ENCODE measurements around the gene EHD4. TPM values are rescaled to one million over a fixed set of nuclear protein-coding genes. Genes with fewer than 3 reads are reported as not detected.
A peak's percentile ranks its signal among the peaks of the same experiment; 100 is the strongest.

EHD4 gene
- total and polyA plus RNA-seq, 12 donors = 23.4 to 62.7 (median 43.2) TPM

- DNase-seq (no peak), ATAC-seq (no peak)
- H3K4me1 ChIP-seq = peaks cover 0 to 35% (median 19%) of the 10 kb centered on the region in 9 donors
- 77 to 86% methylated on average over 5 of the region's 5 CpGs for WGBS, 2 donors
- H3K9me3 ChIP-seq = no peaks in the 10 kb centered on the region
- no peaks in the 10 kb centered on the region for H3K27me3 ChIP-seq
- no peak overlapping the region for H3K4me3 ChIP-seq
- peak overlapping the region in 4 of 10 donors; percentile 4 to 65 (median 51) for H3K27ac ChIP-seq
- H3K36me3 ChIP-seq = no peaks in the 10 kb centered on the region
- intact Hi-C loops (cut with DNase I) = loop anchor here in 5 of 10 donors (10.0 kb wide), 4 partner anchors 65 to 205 kb away; partner anchors contain the start of genes JMJD7 (in 3 of the 5) and MAPKBP1 (in 1 of the 5)
- TF ChIP-seq, protein P1, sequence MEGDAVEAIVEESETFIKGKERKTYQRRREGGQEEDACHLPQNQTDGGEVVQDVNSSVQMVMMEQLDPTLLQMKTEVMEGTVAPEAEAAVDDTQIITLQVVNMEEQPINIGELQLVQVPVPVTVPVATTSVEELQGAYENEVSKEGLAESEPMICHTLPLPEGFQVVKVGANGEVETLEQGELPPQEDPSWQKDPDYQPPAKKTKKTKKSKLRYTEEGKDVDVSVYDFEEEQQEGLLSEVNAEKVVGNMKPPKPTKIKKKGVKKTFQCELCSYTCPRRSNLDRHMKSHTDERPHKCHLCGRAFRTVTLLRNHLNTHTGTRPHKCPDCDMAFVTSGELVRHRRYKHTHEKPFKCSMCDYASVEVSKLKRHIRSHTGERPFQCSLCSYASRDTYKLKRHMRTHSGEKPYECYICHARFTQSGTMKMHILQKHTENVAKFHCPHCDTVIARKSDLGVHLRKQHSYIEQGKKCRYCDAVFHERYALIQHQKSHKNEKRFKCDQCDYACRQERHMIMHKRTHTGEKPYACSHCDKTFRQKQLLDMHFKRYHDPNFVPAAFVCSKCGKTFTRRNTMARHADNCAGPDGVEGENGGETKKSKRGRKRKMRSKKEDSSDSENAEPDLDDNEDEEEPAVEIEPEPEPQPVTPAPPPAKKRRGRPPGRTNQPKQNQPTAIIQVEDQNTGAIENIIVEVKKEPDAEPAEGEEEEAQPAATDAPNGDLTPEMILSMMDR (IDR thresholded peaks at IDR 0.05) = no peak
These were observed 7.3 kb upstream of the EHD4 start for GRCh38 chr15:41979493-41980266.

DNA sequence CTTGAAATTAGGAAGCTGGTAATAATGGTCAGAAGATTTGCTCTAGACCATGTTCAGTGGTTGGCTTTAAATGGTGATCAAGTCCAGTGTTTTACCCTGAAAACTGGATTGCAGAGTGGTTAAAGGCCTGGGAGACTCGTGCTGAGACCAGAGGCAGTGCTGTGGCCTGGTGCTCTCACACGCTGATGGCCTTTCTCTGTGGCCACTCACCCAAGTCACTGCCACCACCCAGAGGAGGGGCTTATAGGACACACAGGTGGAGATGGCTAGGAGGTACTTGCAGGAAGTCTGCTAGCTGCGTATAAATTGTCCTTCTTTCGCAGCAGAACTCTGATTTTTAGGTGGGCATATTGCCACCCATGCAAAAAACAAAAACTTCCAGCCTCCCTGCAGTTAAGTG is 6.2 kb upstream of the EHD4 start:
- TF ChIP-seq, protein P1 (IDR thresholded peaks at IDR 0.05) = no peak
- intact Hi-C loops (cut with DNase I) = loop anchor here in 5 of 10 donors (10.0 kb wide), 4 partner anchors 64 to 204 kb away; partner anchors contain the start of genes JMJD7 (in 3 of the 5) and MAPKBP1 (in 1 of the 5)

GRCh38 chr15:41977757-41978383 is 5.5 kb upstream of the EHD4 start:
- Histone ChIP-seq H3K9me3 (no peaks in the 10 kb centered on the region), H3K27ac (no peak overlapping the region), H3K36me3 (no peaks in the 10 kb centered on the region), H3K4me3 (no peak overlapping the region), H3K4me1 (peaks cover 0 to 42% (median 19%) of the 10 kb centered on the region in 9 donors), H3K27me3 (no peaks in the 10 kb centered on the region)
- intact Hi-C loops (cut with DNase I) = loop anchor here in 5 of 10 donors (10.0 kb wide), 4 partner anchors 63 to 203 kb away; partner anchors contain the start of genes JMJD7 (in 3 of the 5) and MAPKBP1 (in 1 of the 5)
- TF ChIP-seq, protein P1 (IDR thresholded peaks at IDR 0.05) = no peak
- DNase-seq (no peak), ATAC-seq (no peak)
- 83 to 86% methylated on average over 6 of the region's 6 CpGs for WGBS, 2 donors

More for the DNA sequence above, 6.2 kb upstream of the EHD4 start:
- peaks cover 0 to 35% (median 19%) of the 10 kb centered on the region in 9 donors for H3K4me1 ChIP-seq
- H3K27ac ChIP-seq = no peak overlapping the region
- no peaks in the 10 kb centered on the region for H3K27me3 ChIP-seq
- ATAC-seq = no peak
- no peak for DNase-seq
- no peaks in the 10 kb centered on the region for H3K36me3 ChIP-seq
- H3K4me3 ChIP-seq = no peak overlapping the region
- no peaks in the 10 kb centered on the region for H3K9me3 ChIP-seq
- 88 to 93% methylated on average over 4 of the region's 4 CpGs for WGBS, 2 donors

GRCh38 chr15:41975669-41976068 is 3.3 kb upstream of the EHD4 start:
- DNase-seq (no peak), ATAC-seq (no peak)
- H3K4me3 ChIP-seq = no peak overlapping the region
- no peaks in the 10 kb centered on the region for H3K9me3 ChIP-seq
- TF ChIP-seq, protein P1 (IDR thresholded peaks at IDR 0.05) = no peak
- 66 to 82% methylated on average over 2 of the region's 2 CpGs for WGBS, 2 donors
- H3K27me3 ChIP-seq = no peaks in the 10 kb centered on the region
- H3K4me1 ChIP-seq = peaks cover 0 to 31% (median 19%) of the 10 kb centered on the region in 9 donors
- H3K27ac ChIP-seq = no peak overlapping the region
- no peaks in the 10 kb centered on the region for H3K36me3 ChIP-seq
- intact Hi-C loops (cut with DNase I) = loop anchor here in 5 of 10 donors (10.0 kb wide), 4 partner anchors 61 to 201 kb away; partner anchors contain the start of genes JMJD7 (in 3 of the 5) and MAPKBP1 (in 1 of the 5)
